ENCODE results near the gene TBCD.

- TF ChIP-seq SUZ12 (IDR thresholded peaks at IDR 0.05) (no peak), HDGF (IDR thresholded peaks at IDR 0.05; ENCODE audit: borderline replicate concordance) (no peak), FOXA1 (IDR thresholded peaks at IDR 0.05) (no peak), SP1 (IDR thresholded peaks at IDR 0.05) (no peak)
Measured at GRCh38 chr17:82840431-82840831, 88.6 kb downstream of the TBCD start.

Measured in HEK293T (cell line).